ENCODE data around the gene PPY. TPM values are rescaled to one million over a fixed set of nuclear protein-coding genes. Genes with fewer than 3 reads are reported as not detected.

PPY gene, protein sequence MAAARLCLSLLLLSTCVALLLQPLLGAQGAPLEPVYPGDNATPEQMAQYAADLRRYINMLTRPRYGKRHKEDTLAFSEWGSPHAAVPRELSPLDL
- polyA plus RNA-seq (2012; ENCODE audit: insufficient read length, low read depth): not detected

DNA sequence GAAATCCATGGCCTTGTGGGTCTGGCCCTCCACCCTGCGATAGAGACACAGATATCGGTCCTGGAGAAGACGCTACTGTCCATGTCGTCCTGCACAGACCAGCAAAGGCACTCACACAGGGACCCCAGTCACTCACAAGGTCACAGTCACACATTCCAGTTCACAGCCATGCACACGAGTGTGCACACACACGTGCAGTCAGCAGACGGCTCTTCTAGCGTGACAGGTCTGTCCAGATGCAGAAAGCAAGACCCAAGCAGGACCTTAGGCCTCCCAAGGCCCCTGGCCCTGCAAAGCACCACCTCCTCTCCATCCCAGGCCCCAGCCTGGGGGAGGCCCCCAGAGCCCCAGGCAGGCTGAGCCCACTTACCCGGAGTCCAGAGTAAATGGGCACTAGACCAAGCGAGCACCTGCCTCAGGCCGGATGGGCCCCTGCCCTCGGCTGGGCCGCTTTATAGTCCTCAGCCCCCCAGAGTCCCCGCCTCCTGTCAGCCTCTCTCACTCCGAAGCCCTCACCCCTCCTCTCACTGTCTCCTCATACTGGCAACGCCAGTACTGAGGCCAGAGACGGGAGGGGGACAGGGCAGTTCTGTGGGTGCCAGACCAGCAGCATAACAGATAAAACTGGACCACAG, at the start of gene PPY:
Gene PPY (minus strand): TSS at position 426 of the 635 bp plus-strand sequence. CDS start 822 bp downstream, outside the sequence.
- TF ChIP-seq FOXP2 (optimal IDR thresholded peaks at IDR 0.05; ENCODE audit: borderline replicate concordance, extremely low read depth, extremely low read length, insufficient read depth): no peak
- TF ChIP-seq, protein P1, sequence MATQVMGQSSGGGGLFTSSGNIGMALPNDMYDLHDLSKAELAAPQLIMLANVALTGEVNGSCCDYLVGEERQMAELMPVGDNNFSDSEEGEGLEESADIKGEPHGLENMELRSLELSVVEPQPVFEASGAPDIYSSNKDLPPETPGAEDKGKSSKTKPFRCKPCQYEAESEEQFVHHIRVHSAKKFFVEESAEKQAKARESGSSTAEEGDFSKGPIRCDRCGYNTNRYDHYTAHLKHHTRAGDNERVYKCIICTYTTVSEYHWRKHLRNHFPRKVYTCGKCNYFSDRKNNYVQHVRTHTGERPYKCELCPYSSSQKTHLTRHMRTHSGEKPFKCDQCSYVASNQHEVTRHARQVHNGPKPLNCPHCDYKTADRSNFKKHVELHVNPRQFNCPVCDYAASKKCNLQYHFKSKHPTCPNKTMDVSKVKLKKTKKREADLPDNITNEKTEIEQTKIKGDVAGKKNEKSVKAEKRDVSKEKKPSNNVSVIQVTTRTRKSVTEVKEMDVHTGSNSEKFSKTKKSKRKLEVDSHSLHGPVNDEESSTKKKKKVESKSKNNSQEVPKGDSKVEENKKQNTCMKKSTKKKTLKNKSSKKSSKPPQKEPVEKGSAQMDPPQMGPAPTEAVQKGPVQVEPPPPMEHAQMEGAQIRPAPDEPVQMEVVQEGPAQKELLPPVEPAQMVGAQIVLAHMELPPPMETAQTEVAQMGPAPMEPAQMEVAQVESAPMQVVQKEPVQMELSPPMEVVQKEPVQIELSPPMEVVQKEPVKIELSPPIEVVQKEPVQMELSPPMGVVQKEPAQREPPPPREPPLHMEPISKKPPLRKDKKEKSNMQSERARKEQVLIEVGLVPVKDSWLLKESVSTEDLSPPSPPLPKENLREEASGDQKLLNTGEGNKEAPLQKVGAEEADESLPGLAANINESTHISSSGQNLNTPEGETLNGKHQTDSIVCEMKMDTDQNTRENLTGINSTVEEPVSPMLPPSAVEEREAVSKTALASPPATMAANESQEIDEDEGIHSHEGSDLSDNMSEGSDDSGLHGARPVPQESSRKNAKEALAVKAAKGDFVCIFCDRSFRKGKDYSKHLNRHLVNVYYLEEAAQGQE (IDR thresholded peaks at IDR 0.05; ENCODE audit: insufficient read depth in 1 of 2, low read depth in 2 of 2, low read length in 2 of 2): no peak

DNA sequence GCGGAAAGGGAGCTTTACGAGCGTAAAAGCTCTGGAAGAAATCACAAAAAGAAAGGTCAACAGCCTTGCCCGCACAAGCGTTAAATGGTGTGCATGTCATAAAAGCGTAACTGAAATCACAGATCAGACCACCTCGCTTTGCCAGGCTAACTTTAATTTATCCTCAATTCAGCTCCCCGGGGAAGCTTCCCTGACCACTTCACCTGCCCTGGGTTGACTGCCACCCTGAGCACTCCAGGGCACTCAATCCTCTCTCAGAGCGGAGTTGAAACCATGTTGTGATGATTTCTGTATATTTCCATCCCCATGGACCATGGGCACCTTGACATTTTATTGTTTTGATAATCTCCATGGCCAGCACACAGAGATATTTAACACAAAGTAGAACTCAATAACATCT, 46.0 kb upstream of the PPY start:
- no peak for TF ChIP-seq SIN3A (IDR thresholded peaks at IDR 0.05; ENCODE audit: borderline replicate concordance, insufficient read depth, low read length)
- no peak for TF ChIP-seq TAF1 (IDR thresholded peaks at IDR 0.05; ENCODE audit: borderline replicate concordance, insufficient read depth, low read length)
- TF ChIP-seq POLR2AphosphoS5 (IDR thresholded peaks at IDR 0.05; ENCODE audit: low read depth, low read length): no peak
- TF ChIP-seq, protein P1 (IDR thresholded peaks at IDR 0.05; ENCODE audit: insufficient read depth in 1 of 2, low read depth in 2 of 2, low read length in 2 of 2): no peak
- TF ChIP-seq FOXP2 (optimal IDR thresholded peaks at IDR 0.05; ENCODE audit: borderline replicate concordance, extremely low read depth, extremely low read length, insufficient read depth): no peak

DNA sequence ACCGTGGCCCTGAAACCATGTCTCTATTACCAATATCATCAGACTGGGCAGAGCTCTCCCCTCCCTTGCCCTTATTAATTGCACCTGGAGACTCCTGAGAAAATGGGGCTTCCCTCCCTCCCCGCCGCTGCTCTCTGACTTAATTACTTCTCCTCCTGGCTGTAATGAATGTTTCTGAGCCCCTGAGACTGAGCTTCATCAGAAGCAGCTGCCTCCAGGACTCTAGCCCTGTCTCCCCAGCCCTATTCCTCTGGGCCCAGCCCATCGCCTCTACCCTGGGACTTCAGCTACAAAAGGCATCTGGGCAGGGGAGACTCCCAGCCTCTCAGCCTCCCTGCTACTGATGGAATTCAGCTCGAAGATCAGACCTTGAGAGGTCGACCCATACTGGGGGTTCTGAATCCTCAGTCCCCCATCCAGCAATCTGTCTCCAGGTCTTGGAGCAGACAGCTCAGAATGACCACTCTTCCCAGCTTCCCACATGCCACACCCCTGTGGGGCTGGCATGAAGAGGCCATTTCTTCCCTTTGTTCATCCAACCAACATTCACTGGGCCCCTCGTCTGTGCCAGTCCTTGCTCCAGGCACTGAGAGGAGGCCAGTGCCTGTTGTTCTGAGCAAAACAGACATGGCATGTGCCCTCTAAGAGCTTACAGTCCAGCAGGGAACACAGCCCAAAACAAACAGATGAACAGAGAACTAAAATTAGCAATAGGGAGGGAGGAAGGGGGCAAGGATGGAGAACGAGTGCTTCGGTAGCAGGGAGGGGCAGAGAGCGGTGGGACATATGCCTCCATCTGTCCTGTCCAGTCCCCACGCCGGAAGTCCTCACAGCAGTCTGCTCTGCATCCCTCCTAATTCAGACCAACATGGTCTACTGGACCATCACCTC, 45.1 kb upstream of the PPY start:
- TF ChIP-seq, protein P1 (IDR thresholded peaks at IDR 0.05; ENCODE audit: insufficient read depth in 1 of 2, low read depth in 2 of 2, low read length in 2 of 2): no peak
- no peak for TF ChIP-seq TAF1 (IDR thresholded peaks at IDR 0.05; ENCODE audit: borderline replicate concordance, insufficient read depth, low read length)
- no peak for TF ChIP-seq SIN3A (IDR thresholded peaks at IDR 0.05; ENCODE audit: borderline replicate concordance, insufficient read depth, low read length)
- TF ChIP-seq POLR2AphosphoS5 (IDR thresholded peaks at IDR 0.05; ENCODE audit: low read depth, low read length): no peak
- no peak for TF ChIP-seq FOXP2 (optimal IDR thresholded peaks at IDR 0.05; ENCODE audit: borderline replicate concordance, extremely low read depth, extremely low read length, insufficient read depth)

DNA sequence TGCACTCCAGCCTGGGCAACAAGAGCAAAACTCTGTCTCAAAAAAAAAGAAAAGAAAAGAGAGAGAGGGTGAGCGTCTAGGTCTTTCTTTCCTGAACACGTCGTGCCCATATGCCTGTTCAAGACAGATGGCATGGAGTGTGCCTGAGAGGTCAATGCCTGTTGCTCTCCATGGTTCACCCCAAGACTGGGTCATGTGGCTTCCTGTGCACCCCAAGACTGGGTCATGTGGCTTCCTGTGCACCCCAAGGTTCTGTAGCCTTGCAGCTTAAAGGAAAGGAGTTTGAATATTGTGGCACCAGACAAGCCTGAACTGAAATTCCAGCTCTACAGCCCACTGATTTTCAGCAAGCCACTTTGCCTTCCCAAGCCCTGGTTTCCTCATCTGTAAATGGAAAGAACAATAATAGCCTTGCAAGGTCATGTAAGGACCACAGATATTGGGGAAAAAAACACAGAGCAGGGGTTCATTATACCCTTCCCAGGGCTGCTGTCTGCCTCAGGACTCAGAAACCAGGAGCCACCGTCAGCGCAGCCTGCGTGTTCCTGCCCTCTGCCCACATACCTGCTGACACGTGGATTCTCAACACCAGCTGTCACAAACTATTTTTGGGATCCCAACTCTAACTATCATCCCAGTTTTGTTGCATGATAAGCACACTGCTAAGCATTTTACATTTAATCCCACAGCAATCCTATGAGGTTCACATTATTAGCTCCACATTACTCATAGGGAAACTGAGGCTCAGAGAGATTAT, 44.1 kb upstream of the PPY start:
- TF ChIP-seq FOXP2 (optimal IDR thresholded peaks at IDR 0.05; ENCODE audit: borderline replicate concordance, extremely low read depth, extremely low read length, insufficient read depth) (no peak), POLR2AphosphoS5 (IDR thresholded peaks at IDR 0.05; ENCODE audit: low read depth, low read length) (no peak), TAF1 (IDR thresholded peaks at IDR 0.05; ENCODE audit: borderline replicate concordance, insufficient read depth, low read length) (no peak), SIN3A (IDR thresholded peaks at IDR 0.05; ENCODE audit: borderline replicate concordance, insufficient read depth, low read length) (no peak)
- TF ChIP-seq, protein P1 (IDR thresholded peaks at IDR 0.05; ENCODE audit: insufficient read depth in 1 of 2, low read depth in 2 of 2, low read length in 2 of 2): no peak
